ENCODE data around the gene ASF1B. TPM values are rescaled to one million over a fixed set of nuclear protein-coding genes. Genes with fewer than 3 reads are reported as not detected.

Gene ASF1B
- total RNA-seq, 2 experiments from 2014 or later, result 0.59 to 0.77 TPM

DNA sequence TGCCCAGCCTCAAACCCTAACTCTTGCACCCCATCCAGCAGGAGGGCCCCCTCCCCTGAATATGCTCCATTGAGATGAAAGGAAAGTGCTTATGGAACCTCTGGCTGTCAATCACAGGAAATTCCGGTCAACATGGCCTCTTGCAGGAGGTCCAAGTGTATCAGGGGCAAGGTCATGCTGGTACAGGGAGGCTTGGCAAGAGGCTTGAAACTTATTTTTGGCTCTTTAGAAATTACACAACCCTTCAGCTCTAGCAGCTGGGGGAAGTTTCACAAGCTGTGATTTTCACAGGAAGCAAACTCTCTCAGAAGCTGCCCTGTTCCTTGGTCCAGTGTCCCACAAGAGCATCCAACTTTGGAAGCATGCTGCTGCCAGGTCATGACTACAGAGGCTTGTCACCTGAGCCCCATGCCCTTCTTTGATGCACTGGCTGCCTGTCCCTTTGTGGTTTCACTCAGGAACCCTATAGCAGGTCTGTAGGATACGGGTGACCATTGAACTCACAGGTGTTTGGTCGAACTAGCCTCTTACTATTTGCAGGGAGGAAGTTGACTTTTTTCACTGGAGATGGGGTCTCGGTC is 8.4 kb downstream of the ASF1B start:
- H3K4me3 ChIP-seq (ENCODE audit: low read length), result no peak overlapping the region
- ChIA-PET CTCF (interaction anchor here (1.0 kb wide), 1 partner anchor 9 kb away, joined by 3 read pairs; no protein-coding TSS in a partner anchor), POLR2A (interaction anchor here (0.6 kb wide), 1 partner anchor 22 kb away, joined by 3 read pairs; no protein-coding TSS in a partner anchor)
- Mint-ChIP-seq H3K4me1 (ENCODE audit: low read depth) (no peaks in the 10 kb centered on the region), H3K9me3 (no peaks in the 10 kb centered on the region), H3K36me3 (ENCODE audit: low read depth) (no peaks in the 10 kb centered on the region), H3K4me3 (no peak overlapping the region), H3K27me3 (no peaks in the 10 kb centered on the region), H3K27ac (no peak overlapping the region)
- intact Hi-C loops (cut with DNase I, micrococcal nuclease), result no loop called here
- H3K9me3 ChIP-seq (ENCODE audit: control insufficient read depth in 1 of 2, insufficient read depth in 1 of 2, low read length in 2 of 2), result no peaks in the 10 kb centered on the region
- no peak overlapping the region for H3K27ac ChIP-seq (ENCODE audit: low read depth in 1 of 2, low read length in 2 of 2)
- DNase-seq (peak in 2 of 14 experiments; percentile 40 to 46), ATAC-seq (ENCODE audit: poor library complexity) (no peak)
- no peaks in the 10 kb centered on the region for H3K27me3 ChIP-seq (ENCODE audit: control insufficient read depth in 1 of 2, insufficient read depth in 2 of 2, low read length in 2 of 2)
- no peaks in the 10 kb centered on the region for H3K4me1 ChIP-seq (ENCODE audit: insufficient read depth, low read length)
- TF ChIP-seq, protein P1, sequence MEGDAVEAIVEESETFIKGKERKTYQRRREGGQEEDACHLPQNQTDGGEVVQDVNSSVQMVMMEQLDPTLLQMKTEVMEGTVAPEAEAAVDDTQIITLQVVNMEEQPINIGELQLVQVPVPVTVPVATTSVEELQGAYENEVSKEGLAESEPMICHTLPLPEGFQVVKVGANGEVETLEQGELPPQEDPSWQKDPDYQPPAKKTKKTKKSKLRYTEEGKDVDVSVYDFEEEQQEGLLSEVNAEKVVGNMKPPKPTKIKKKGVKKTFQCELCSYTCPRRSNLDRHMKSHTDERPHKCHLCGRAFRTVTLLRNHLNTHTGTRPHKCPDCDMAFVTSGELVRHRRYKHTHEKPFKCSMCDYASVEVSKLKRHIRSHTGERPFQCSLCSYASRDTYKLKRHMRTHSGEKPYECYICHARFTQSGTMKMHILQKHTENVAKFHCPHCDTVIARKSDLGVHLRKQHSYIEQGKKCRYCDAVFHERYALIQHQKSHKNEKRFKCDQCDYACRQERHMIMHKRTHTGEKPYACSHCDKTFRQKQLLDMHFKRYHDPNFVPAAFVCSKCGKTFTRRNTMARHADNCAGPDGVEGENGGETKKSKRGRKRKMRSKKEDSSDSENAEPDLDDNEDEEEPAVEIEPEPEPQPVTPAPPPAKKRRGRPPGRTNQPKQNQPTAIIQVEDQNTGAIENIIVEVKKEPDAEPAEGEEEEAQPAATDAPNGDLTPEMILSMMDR (IDR thresholded peaks at IDR 0.05), result no peak
- H3K36me3 ChIP-seq (ENCODE audit: insufficient read depth, low read length), result no peaks in the 10 kb centered on the region

DNA sequence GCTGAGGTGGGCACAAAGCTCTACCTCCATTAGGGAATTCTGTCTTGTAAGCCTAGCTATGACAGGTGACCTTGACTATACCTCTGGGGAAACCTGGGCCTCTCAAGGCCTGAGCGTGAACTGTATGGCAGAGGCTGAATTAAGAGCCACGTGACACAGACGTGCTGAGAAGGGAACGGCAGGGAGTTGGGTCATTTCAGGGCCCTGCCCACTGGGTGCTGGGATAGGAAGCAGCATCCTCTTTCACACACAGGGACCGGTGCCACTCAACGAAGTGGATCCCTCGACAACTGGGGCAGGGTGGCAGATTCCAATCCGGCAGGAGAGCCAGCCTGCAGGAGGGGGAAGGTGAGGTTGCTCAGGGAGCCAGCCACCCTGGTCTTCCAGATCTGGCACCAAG is 9.2 kb downstream of the ASF1B start:
- H3K36me3 ChIP-seq (ENCODE audit: insufficient read depth, low read length), result no peaks in the 10 kb centered on the region
- Mint-ChIP-seq H3K36me3 (ENCODE audit: low read depth) (no peaks in the 10 kb centered on the region), H3K4me3 (no peak overlapping the region), H3K4me1 (ENCODE audit: low read depth) (no peaks in the 10 kb centered on the region), H3K27ac (no peak overlapping the region), H3K27me3 (no peaks in the 10 kb centered on the region), H3K9me3 (no peaks in the 10 kb centered on the region)
- no peaks in the 10 kb centered on the region for H3K27me3 ChIP-seq (ENCODE audit: control insufficient read depth in 1 of 2, insufficient read depth in 2 of 2, low read length in 2 of 2)
- ATAC-seq (ENCODE audit: poor library complexity) (no peak), DNase-seq (peak in 2 of 14 experiments; percentile 45 to 48)
- TF ChIP-seq, protein P1 (IDR thresholded peaks at IDR 0.05), result no peak
- no peaks in the 10 kb centered on the region for H3K9me3 ChIP-seq (ENCODE audit: control insufficient read depth in 1 of 2, insufficient read depth in 1 of 2, low read length in 2 of 2)
- H3K4me3 ChIP-seq (ENCODE audit: low read length), result no peak overlapping the region
- intact Hi-C loops (cut with DNase I, micrococcal nuclease), result no loop called here
- no peak overlapping the region for H3K27ac ChIP-seq (ENCODE audit: low read depth in 1 of 2, low read length in 2 of 2)
- H3K4me1 ChIP-seq (ENCODE audit: insufficient read depth, low read length), result no peaks in the 10 kb centered on the region
- CTCF ChIA-PET, result interaction anchor here (2.7 kb wide), 1 partner anchor 9 kb away, joined by 8 read pairs; the partner anchor contains the start of gene ASF1B
- POLR2A ChIA-PET, result no interaction called here

DNA sequence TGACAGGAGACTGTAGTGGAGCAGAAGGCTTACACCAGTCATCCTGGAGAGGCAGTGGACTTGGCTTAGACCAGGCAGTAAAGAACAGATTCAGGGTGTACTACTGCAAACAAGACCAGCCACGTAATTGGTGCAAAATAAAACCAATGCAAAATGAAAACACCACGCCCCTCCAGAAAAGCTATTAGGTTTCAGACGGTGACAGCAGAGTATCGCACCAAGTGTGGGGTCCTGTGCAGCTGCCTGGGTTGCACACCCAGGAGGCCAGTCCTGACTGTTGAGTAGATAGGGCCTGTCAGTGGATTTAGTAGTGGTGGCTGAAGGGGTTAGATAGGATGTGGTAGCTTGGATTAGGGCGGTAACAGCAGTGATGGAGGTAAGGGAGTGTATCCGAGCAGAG is 13.5 kb downstream of the ASF1B start:
- peaks cover 9% of the 10 kb centered on the region for H3K4me1 Mint-ChIP-seq (ENCODE audit: low read depth)
- Histone ChIP-seq H3K36me3 (ENCODE audit: insufficient read depth, low read length) (no peaks in the 10 kb centered on the region), H3K27ac (ENCODE audit: low read depth in 1 of 2, low read length in 2 of 2) (no peak overlapping the region), H3K27me3 (ENCODE audit: control insufficient read depth in 1 of 2, insufficient read depth in 2 of 2, low read length in 2 of 2) (no peaks in the 10 kb centered on the region), H3K4me1 (ENCODE audit: insufficient read depth, low read length) (peaks cover 14% of the 10 kb centered on the region), H3K4me3 (ENCODE audit: low read length) (no peak overlapping the region), H3K9me3 (ENCODE audit: control insufficient read depth in 1 of 2, insufficient read depth in 1 of 2, low read length in 2 of 2) (no peaks in the 10 kb centered on the region)
- ChIA-PET POLR2A (interaction anchor here (1.3 kb wide), 1 partner anchor 14 kb away, joined by 3 read pairs; no protein-coding TSS in a partner anchor), CTCF (interaction anchor here (1.2 kb wide), 1 partner anchor 14 kb away, joined by 4 read pairs; the partner anchor contains the start of gene ASF1B)
- no peaks in the 10 kb centered on the region for H3K36me3 Mint-ChIP-seq (ENCODE audit: low read depth)
- no peak for ATAC-seq (ENCODE audit: poor library complexity)
- H3K27me3 Mint-ChIP-seq, result no peaks in the 10 kb centered on the region
- no peak overlapping the region for H3K27ac Mint-ChIP-seq
- TF ChIP-seq, protein P1 (IDR thresholded peaks at IDR 0.05), result no peak
- H3K4me3 Mint-ChIP-seq, result no peak overlapping the region
- intact Hi-C loops (cut with DNase I, micrococcal nuclease), result no loop called here
- no peak for DNase-seq
- no peaks in the 10 kb centered on the region for H3K9me3 Mint-ChIP-seq

All from CD4-positive, alpha-beta T cell (primary cell).